Hindlimb muscle (tissue), 1 donor: ENCODE data around the gene MORN3. TPM values are rescaled to one million over a fixed set of nuclear protein-coding genes. Genes with fewer than 3 reads are reported as not detected.
"Not testable (repeated sequence)": the region's sequence is repeated elsewhere in the genome, so short reads cannot be mapped to it uniquely, and the experiment has no call there.

ENCODE experiments used
- DNase-seq: peaks from one replicate; pipeline ENCODE4 v3.0.0-alpha.2; 2013
- polyA plus RNA-seq: library from polyadenylated mRNA; unstranded; fragments of 120-200 nt; gene quantifications from one replicate; pipeline ENCODE4 v1.2.1, GENCODE V29; 2013; ENCODE audit not compliant: insufficient read length

The MORN3 gene
- polyA plus RNA-seq, 1 donor: 0.54 TPM

GRCh38 chr12:121689430-121689829 lies 20.0 kb upstream of the MORN3 start:
- no peak for DNase-seq

GRCh38 chr12:121688966-121689365 lies 19.5 kb upstream of the MORN3 start:
- no peak for DNase-seq

- DNase-seq: not testable (repeated sequence)
Measured at GRCh38 chr12:121679661-121680197, 10.3 kb upstream of the MORN3 start.

GRCh38 chr12:121678716-121679300 lies 9.4 kb upstream of the MORN3 start:
- DNase-seq: no peak

GRCh38 chr12:121678305-121678704 lies 8.9 kb upstream of the MORN3 start:
- no peak for DNase-seq

- no peak for DNase-seq
Measured at GRCh38 chr12:121676190-121676589, 6.7 kb upstream of the MORN3 start.

GRCh38 chr12:121673013-121673511 lies 3.6 kb upstream of the MORN3 start:
- DNase-seq: peak; percentile 68

- peak; percentile 55 for DNase-seq
Measured at GRCh38 chr12:121668750-121669520, 519 bp downstream of the MORN3 start.

- not testable (repeated sequence) for DNase-seq
Measured at GRCh38 chr12:121666829-121667228, 2.6 kb downstream of the MORN3 start.

- no peak for DNase-seq
Measured at GRCh38 chr12:121663610-121663929, 5.9 kb downstream of the MORN3 start.

- not testable (repeated sequence) for DNase-seq
Measured at GRCh38 chr12:121661353-121662105, 7.9 kb downstream of the MORN3 start.

GRCh38 chr12:121657305-121658008 lies 12.0 kb downstream of the MORN3 start:
- no peak for DNase-seq

GRCh38 chr12:121656122-121656521 lies 13.3 kb downstream of the MORN3 start:
- no peak for DNase-seq

GRCh38 chr12:121653999-121654398 lies 15.5 kb downstream of the MORN3 start:
- DNase-seq: no peak

- DNase-seq: no peak
Measured at GRCh38 chr12:121652767-121653497, 16.5 kb downstream of the MORN3 start.

GRCh38 chr12:121651320-121651719 lies 18.1 kb downstream of the MORN3 start:
- no peak for DNase-seq

- no peak for DNase-seq
Measured at GRCh38 chr12:121649819-121650353, 19.6 kb downstream of the MORN3 start.

- DNase-seq: no peak
Measured at GRCh38 chr12:121649322-121649721, 20.1 kb downstream of the MORN3 start.

GRCh38 chr12:121648458-121649028 lies 20.9 kb downstream of the MORN3 start:
- no peak for DNase-seq

GRCh38 chr12:121641343-121641630 lies 28.2 kb downstream of the MORN3 start:
- DNase-seq: no peak
